ENCODE data around the gene INTS11.
A peak's percentile ranks its signal among the peaks of the same experiment; 100 is the strongest.

- no peak for TF ChIP-seq EZH2 (conservative IDR thresholded peaks at IDR 0.05; ENCODE audit: low read depth, low read length)
- TF ChIP-seq TCF7L2 (IDR thresholded peaks at IDR 0.05; ENCODE audit: low read depth, low read length), result no peak
- TF ChIP-seq EP300 (IDR thresholded peaks at IDR 0.05; ENCODE audit: low read depth in 2 of 2, low read length in 2 of 2), result peak in 1 of 2 experiments; percentile 20; a peak in 1 of 4 replicates
- TF ChIP-seq EP300 (CRISPR knock-in tag; IDR thresholded peaks at IDR 0.05; ENCODE audit: borderline replicate concordance), result no peak
- no peak for TF ChIP-seq CBX5 (CRISPR knock-in tag; IDR thresholded peaks at IDR 0.05; ENCODE audit: borderline replicate concordance)
- TF ChIP-seq SIX1 (CRISPR knock-in tag; IDR thresholded peaks at IDR 0.05; ENCODE audit: borderline replicate concordance), result no peak
- TF ChIP-seq MLXIP (CRISPR knock-in tag; IDR thresholded peaks at IDR 0.05; ENCODE audit: borderline replicate concordance), result no peak
- no peak for TF ChIP-seq SKIL (CRISPR knock-in tag; IDR thresholded peaks at IDR 0.05; ENCODE audit: borderline replicate concordance)
- TF ChIP-seq MXI1 (IDR thresholded peaks at IDR 0.05; ENCODE audit: borderline replicate concordance, low read depth, low read length), result no peak
- no peak for TF ChIP-seq STAT6 (CRISPR knock-in tag; IDR thresholded peaks at IDR 0.05; ENCODE audit: borderline replicate concordance)
- TF ChIP-seq RFX5 (IDR thresholded peaks at IDR 0.05; ENCODE audit: low read depth, low read length), result no peak
- TF ChIP-seq SNAI1 (CRISPR knock-in tag; IDR thresholded peaks at IDR 0.05; ENCODE audit: borderline replicate concordance), result no peak
- no peak for TF ChIP-seq ZFP36 (IDR thresholded peaks at IDR 0.05; ENCODE audit: borderline replicate concordance, low read depth, low read length, partially characterized antibody)
- no peak for TF ChIP-seq ZFYVE20 (CRISPR knock-in tag; IDR thresholded peaks at IDR 0.05; ENCODE audit: borderline replicate concordance, low read depth)
Measured at GRCh38 chr1:1305300-1306069, 19.0 kb downstream of the INTS11 start.
